Islet precursor cell (in vitro differentiated cells): ENCODE results near the gene KCNH2.
A peak's percentile ranks its signal among the peaks of the same experiment; 100 is the strongest.

Source experiments
- DNase-seq: peaks from one replicate; pipeline ENCODE4 v3.0.0-alpha.2; 2018

Gene KCNH2

DNA sequence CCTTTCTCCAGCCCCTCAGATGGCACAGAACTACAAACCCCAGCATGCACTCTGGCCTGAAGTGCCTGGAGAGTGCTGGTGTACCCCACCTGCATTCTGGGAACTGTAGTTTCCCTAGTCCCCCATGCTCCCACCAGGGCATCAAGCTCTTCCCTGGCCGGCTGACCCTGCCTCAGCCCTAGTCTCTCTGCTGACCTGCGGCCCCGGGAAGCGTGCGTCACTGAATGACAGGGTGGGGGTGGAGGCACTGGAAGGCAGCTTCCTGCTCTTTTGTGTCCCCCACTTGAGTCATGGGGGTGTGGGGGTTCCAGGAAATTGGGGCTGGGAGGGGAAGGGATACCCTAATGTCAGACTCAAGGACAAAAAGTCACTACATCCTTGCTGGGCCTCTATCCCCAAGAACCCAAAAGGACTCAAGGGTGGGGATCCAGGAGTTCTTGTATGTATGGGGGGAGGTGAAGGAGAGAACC is 14.7 kb upstream of the KCNH2 start:
- peak; percentile 87 for DNase-seq

DNA sequence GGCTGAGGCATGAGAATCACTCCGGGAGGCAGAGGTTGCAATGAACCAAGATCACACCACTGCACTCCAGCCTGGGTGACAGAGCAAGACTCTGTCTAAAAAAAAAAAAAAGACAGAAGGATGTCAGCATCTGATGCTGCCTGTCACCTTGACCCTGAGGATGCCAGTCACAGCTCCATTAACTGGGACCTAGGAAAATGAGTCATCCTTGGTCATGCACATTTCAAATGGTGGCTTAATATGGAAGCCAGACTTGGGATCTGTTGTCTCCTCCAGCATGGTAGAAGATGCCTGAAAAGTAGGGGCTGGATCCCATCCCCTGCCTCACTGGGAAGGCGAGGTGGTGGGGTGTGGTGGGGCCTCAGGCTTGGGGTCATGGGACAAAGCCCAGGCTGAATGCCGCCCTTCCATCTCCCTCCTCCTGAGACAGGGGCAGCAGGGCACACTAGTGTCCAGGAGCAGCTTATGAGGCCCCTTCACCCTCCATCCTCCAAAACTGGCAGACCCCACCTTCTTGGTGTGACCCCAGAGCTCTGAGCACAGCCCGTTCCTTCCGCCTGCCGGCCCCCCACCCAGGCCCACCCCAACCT is 14.0 kb upstream of the KCNH2 start:
- no peak for DNase-seq

DNA sequence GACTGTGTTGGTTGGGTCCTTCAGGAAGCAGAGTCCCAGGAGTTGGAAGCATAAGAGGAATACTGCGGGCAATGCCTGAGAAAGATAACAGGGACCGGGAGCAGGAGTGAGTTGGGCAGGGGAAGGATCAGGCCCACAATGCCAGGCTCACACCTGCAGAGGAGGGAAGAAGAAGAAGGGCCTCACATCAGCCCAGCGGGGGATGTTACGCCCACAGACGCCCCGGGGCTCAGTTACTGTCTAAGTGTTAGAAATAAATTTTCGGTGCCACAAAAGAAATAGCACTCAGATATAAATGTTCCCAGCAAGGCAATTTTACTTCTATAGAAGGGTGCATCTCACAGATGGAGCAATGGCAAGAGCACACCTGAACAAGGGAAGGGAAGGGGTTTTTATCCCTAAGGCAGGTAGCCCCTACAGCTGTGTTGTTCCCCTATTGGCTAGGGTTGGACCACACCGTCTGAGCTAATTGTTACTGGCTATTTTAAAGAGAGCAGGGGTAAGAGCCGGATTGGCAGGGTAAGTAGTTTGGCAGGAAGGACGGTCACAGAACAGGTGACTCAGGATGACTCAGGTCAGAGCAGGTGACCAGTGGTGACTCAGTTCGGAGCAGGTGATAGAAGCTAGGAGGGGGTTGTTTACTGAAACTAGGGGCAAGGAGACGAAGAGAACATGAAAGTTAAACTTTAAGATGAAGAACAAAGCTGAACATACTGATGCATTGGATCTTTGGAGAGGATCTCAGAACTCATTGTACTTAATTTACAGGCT is 12.5 kb upstream of the KCNH2 start, which contains the start of gene NOS3:
Gene NOS3 (plus strand): TSS at position 602 of the 771 bp plus-strand sequence. CDS start 2,787 bp downstream, outside the sequence.
- DNase-seq: peak; percentile 93

DNA sequence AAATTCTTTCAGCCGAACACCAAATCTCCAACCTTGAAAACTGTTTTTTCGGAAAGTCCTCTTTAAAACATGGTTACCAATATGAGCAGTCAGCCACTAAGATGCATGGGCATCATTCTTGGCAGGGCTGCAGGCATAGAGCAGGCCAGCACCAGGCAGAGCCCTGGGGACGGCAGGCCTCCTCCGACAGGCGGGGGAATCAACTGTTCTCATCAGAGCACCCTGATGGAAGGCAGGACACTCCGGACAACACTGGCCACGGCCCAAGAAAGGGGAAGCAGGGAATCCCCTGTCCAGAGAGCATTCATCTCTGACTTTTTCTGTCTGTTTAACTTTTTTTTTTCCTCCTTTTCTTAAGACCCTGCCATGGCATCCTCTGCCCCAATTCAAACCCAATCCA is 11.3 kb upstream of the KCNH2 start:
- DNase-seq: no peak

DNA sequence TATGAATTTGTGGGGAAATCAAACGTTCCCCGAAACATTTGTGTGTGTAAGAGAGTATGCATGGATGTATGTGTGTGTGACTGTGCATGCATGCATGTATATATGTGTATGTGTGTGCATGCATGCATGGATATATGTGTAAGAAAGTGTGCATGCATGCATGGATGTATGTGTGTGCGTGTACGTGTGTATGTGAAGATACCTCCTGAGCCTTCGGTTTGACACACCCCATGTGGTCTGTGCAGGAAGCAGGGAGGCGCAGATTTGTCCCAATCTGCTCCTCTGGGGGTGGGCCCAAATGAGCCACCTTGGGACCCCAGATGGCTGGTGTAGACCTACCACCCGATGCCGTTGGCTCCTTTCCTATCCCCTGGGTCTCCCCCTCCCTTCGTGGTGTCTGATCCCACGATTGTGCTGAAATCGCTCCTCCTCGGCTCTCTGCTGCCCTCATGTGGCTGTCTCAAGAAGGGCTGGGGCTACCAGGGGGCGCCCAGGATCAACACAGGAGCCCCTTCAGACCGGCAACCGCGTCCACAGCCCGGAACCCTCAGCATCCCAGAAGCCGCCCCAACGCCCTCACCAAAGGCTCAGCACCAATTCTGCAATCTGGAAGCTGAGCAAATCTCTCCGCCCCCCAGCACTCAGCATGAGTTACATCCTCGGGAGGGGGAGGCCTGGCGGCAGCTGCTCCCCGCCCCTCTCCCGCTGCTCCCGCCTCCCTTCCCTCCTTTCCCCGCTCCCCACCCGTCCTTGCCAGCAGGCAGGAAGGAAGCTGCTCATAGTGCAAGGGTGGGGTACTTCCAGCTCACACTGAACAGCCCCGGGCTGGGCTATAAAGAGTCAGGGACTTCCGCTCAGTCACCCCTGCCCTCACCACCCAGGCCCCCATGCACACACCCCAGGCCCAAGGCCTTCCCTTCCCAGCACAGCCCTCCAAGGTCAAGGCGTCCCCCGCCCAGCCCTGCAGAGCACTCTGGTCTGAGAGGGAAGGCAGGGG is 10.4 kb upstream of the KCNH2 start:
- peak; percentile 84 for DNase-seq

DNA sequence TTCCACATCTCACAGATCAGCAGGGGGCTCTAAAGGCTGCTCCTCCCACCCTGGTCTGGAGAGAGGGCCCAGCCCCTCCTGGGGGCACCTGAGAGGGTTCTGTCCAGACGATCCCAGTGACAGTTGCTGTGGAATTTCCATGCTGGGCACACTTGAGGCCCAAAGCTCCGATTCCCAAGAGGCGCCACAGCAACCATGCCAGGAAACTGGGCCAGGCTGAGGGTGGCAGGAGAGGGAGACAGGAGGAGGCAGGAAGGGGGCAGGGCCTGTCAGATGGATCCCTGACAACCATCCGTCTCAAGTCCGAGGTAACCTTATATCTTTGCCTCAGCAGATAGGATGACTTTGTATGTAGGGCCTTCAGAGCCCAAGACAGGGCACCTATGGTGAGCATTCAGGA is 8.4 kb upstream of the KCNH2 start:
- DNase-seq: no peak

DNA sequence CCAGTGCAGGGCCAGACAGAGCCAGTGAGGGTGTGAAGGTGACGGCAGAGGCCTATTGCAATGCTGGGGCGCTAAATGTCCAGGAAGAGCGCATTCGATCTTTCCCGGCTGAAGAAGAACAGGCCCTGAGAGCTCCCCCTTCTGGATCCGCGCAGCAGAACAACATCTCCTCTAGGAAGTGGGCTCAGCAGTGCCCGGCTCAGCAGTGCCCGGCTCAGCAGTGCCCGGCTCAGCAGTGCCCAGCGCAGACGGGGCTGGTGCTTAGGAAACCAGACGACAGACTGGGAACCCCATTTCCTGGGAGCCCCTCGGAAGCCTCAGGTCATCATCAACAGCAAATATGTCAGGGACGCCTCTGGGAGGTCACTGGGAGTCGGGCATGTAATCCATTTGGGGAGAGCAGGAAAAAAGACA is 8.0 kb upstream of the KCNH2 start:
- peak; percentile 77 for DNase-seq

DNA sequence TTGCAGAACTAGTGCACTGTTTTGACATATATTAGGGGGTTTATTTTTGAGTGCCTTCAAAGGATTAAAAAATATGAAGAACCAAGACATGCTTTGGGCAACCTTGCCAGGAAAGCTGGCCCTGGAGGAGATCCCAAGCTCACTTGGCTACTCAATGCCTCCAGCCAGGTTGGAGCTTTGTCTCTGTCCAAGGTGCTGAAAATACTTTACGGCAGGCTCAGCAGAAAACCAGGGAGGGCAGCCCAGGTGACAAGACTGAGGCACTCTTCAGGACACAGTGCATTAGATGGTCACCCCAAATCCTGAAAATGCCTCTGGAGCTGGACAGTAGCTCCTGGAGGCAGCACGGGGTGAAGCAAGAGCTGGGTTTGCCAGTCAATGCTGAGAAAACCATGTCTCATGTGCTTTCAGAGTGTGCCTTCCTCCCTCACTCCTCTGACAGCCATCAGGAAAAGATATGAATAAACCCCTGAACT is 5.8 kb upstream of the KCNH2 start:
- peak; percentile 75 for DNase-seq

DNA sequence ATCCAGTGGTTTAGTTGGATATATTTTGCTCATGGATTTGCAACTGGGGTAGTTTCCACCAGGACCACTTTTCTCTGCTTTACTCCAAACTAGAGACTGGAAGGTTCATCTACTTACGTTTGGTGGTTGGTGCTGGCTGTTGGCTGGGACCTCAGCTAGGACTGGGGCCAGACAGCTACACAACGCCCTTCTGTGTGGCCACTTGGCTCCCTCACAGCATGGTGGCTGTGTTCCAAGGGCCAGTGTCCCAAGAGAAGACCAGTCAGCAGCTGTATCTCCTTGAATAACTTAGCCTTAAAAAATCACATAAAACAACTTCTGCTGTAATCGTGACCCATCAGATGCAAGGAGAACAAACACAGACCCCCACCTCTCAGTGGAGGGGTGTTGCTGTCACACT is 4.2 kb upstream of the KCNH2 start:
- no peak for DNase-seq

DNA sequence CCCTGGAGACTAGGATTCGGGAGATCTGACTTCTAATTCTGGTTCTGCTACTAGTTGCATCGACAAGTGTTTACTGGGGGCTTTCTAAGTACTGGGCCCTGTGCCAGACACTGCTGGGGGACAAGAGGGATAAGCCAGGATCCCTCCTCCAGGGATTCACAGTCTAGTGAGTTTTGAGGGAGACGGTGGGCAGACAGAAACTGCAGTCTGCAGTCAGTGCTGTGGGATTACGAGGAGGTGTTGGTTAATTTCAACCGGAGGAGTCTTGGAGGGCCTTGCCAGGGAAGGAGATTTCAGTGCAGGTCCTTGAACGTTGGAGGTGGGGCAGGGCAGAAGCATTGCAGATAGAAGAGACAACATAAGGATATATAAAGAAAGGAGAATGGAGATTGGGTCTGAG is 3.5 kb upstream of the KCNH2 start:
- DNase-seq: no peak

DNA sequence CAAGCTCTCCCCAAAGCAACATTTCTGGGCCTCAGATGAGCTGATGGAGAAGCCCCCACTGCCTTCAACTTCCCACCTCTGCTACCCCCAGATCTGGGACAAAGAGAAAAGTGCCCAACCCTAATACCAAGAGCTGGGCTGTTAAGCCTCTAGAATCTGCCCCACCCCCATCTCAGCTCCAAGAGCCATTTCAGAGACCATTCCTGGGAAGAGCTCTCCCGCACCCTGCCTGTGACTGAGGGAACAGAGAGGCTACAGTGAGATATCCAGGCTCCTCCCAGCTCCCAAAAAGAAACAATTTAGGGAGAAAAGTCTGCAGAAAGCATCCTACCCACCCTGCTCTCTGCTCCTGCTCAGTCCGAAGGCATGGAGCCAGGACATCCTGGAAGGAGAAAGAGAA is 2.5 kb upstream of the KCNH2 start:
- no peak for DNase-seq

DNA sequence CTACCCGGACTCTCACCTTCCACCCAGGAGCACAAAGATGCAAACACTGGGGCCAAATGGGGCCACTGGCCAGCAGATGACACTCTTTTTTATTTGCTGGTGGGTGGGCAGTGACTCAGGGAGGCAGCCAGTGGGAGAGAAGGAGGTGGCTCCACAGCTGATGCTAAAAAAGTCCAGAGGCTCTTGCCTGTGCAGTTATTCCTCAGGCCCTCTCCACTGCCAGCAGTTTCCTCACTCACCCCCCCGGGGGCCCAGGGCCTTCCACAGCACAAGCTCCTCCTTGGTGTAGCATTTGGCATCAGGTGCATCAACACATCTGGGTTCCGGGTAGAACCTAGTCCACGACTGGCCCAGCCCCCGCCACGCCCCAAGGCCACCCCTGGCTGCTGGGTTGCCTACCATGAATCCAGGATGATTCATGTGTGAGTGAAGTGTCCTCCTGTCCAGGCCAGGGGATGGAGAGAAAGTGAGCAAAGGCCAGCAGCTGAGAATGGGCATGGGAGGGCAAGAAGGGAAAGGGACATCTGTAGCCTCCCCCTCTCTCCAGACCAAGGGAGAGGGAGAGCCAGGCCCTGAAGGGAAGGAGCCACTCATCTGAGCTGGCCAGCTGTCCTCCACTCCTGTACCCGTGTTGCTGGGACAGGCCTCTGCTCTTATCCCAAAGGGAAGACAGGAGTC is 1.7 kb upstream of the KCNH2 start:
- DNase-seq: no peak

DNA sequence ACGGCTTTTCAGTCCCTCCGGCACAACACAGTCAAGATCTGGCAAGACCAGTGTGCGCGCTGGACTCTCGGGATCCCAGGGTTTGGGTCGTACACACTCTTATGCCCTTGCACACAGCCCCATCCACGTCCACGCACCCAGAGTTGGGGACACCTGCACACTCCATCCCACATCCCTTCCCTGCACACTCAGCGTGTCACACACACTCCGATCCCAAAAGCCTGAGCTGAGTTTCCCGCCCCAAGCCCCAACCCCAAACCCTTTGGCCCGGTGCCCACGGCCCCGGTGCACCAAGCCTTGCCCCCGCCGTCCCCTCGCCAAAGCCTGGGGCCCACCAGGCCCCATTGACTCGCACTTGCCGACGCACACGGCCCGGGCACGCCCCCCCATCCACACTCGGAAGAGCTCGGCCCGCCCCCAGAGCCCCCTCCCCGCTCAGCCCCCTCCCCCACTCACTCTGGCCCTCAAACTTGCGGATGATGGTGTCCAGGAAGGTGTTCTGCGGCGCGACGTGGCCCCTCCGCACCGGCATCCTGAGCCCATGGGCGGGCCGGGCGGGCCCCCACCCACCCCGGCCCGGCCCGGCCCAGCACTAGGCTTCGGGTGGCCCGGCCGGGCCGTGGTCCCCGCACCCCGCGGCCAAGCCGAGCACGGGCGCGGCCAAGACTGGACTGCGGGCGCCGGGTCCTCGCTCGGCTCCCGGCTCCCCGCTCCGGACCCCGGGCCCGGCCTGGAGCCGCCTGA is 567 bp downstream of the KCNH2 start:
- no peak for DNase-seq

DNA sequence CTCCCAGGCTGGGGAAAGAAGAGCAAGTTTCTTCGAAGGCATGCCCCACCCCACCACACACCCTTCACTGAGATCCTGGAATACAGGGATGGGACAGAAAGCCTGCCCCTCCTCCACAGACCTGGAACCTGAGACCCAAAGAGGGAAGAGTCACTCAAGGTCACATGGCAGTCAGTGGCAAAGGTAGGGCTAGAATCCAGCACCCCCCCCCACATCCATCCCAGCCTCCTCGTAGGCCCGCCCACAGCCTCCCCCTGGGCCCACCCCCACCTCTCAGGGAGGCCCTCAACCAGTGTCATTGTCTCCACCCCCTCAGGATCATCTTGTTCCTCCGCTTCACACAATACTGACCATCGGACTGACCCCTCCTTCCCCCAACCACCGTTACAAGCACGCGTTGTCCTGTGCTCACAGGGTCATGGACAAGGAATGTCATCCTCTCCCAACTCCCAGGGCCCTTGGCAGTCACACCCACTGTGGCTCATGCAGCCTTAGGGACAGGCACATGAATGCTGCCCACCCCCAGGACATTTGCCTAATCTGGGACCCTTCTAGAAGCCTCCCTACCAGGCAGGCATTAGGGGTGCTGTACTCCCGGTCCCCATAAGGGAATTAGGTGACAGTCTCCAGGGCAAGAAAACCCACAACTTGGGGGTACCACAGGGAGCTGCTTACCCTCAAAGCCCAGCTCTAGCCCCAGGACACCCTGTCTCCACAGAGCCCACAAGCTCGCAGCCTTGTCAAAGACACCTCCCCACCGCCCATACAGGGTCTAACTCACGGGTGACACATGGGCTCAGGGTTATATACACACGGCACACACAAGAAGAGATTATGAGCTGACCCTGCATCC is 1.4 kb downstream of the KCNH2 start:
- DNase-seq: peak; percentile 82

DNA sequence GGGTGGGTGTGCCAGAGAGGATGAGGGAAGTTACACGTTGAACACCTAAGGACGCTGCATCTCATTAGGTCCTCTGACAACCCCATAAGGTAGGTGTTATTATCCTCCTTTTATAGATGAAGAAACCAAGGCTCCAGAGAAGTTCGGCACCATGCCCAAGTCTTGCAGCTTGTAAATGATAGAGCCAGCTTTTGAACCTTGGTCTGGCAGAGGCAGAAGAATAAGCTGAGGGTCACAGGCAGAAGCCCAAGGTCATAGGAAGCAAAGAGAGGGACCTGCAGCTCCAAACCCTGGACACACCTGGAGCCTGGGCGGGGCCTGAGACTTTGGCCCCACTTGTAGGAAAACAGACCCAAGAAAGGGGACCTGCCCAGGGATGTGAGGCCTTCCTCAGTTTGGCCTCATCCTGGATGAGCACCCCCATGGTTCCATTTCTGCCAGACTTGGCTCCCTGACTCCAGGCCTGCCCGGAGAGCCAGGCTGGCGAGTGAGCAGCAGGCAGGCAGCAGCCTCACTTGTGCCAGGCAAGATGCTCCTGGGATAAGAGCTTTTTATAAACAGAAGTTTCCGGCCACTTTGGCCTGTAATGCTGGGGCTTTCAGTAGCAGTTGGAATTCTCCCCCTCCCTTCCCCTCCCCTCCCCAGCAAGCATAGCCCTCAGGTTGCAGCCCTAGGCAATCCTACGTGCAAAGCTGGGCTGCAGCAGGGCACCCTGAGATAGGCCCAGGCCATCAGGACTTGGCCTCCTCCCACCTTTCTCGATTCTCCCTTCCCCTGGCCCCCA is 2.4 kb downstream of the KCNH2 start:
- no peak for DNase-seq

DNA sequence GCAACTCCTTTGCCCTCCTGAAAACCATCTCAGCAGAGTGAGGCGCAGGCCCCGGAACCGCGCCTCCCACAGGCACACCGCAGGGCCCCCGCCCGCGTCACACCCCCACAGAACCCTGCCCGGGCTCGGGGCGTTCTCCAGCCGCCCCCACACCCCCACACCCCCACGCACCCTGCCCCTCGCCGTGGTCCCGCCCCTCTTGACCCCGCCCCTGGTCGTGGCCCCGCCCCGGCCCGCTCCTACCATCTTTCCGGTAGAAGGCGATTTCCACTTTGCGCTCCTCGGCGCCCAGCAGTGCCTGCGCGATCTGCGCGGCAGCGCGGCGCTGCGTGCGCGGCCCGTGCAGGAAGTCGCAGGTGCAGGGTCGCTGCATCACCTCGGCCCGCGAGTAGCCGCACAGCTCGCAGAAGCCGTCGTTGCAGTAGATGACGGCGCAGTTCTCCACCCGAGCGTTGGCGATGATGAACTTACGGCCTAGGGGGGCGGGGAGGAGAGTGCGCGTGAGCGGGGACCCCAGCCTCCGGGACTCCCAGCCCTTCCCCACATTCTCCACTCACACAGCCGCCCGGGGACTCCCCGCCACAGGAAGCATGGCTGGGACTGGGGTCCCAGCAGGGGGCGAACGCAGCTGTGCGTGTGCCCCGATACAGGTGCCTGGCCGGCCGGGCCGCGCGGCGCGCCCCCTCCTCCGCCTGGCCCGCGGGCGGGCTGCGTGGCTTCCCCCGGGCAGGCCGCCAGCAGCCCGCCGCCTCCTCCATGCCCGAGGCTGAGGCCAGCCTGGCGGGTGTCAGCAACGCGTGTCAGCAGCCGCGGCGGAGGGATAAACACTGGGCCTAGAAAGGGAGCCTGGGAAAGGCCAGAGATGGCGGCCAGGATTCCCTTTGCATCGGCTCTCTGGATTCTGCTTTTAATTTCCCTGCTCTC is 3.4 kb downstream of the KCNH2 start:
- no peak for DNase-seq

DNA sequence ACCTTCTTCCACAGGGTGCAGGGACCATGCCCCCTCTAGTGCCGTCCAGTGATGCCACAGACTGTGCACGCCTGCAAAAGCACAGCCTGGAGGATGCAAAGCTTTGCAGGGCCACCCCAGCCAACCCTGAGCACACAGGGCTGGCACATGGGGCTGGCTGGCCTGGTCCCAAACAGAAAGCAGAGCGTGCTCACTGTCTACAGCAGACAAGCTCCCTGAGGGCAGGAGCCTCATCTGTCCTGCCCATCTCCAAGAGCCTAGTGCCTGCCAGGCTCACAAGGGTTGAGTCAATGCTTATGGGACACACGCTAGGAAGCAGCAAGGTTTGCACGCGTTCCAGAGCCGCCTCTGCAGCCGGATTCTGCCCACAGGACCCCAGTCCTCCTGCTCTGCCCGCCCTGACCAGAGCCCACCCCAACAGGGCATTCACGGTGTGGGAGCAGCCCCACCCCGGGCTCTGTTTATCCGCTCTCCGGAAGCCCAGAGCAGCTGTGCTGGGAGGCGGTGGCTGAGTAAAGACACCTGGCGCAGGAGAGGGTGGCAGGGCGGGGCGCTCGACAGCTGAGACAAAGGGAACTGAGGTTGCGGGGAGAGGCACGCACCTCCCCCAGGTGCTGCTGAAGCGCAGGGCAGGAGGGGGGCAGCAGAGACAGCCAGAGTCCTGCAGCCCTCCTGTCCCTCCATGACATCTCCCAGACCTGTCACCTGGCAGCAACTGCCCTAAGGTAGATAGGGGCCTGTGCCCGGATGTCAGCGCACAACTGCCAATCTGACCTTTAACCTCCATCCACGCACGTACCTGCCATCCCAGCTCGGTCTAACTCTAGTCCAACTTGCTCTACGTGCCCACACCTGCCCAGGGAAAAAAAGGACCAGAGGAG is 4.3 kb downstream of the KCNH2 start:
- DNase-seq: no peak

DNA sequence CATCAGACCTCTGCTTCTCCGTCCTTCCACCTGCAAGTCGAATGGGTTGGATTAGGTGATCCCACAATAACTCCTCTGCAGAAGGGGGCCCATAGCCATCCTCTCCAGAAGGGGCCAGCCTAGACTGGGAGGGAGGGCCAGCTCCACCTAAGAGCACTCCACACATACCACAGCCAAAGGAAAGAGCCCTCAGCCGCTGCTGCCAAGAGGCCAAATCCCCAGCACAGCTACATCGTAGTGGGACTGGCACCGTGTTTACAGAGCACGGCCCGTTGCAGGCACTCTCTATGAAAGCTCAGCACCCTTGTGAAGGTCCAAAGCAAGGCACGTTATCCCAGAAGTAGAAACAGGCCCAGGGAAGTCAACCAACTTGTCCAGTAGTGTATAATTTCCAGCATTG is 5.4 kb downstream of the KCNH2 start:
- no peak for DNase-seq
